HG02798 (cell line): Measurements from ENCODE around the gene MYL6B.
"Not testable (repeated sequence)": the region's sequence is repeated elsewhere in the genome, so short reads cannot be mapped to it uniquely, and the experiment has no call there.

ENCODE experiments used
- ATAC-seq: cut with Tn5 transposase; IDR thresholded peaks from one replicate; pipeline ENCODE4 v1.9.1; 2021; ENCODE audit warnings: mild to moderate bottlenecking; ENCODE audit not compliant: unreplicated experiment, poor library complexity

MYL6B gene

GRCh38 chr12:56163533-56164344 is 11.4 kb downstream of the MYL6B start:
- ATAC-seq = no peak

- no peak for ATAC-seq
Observed at GRCh38 chr12:56164345-56164729, 11.9 kb downstream of the MYL6B start.

- no peak for ATAC-seq
Observed at GRCh38 chr12:56165369-56165768, 13.0 kb downstream of the MYL6B start.

GRCh38 chr12:56169229-56169759 is 16.9 kb downstream of the MYL6B start:
- no peak for ATAC-seq

GRCh38 chr12:56172839-56173238 is 20.5 kb downstream of the MYL6B start:
- no peak for ATAC-seq

- no peak for ATAC-seq
Observed at GRCh38 chr12:56178347-56178746, 26.0 kb downstream of the MYL6B start.

- ATAC-seq = no peak
Observed at GRCh38 chr12:56186957-56187356, 34.6 kb downstream of the MYL6B start.

- no peak for ATAC-seq
Observed at GRCh38 chr12:56188131-56188777, 35.9 kb downstream of the MYL6B start.

- ATAC-seq = no peak
Observed at GRCh38 chr12:56188778-56189098, 36.4 kb downstream of the MYL6B start.

- peak; percentile 86 for ATAC-seq
Observed at GRCh38 chr12:56189099-56189917, 36.9 kb downstream of the MYL6B start, which contains the start of gene SMARCC2. Gene SMARCC2, minus strand, starts transcription at chr12:56189483. Its CDS starts 22 bp downstream, at chr12:56189461.

- peak; percentile 30 for ATAC-seq
Observed at GRCh38 chr12:56189918-56190694, 37.7 kb downstream of the MYL6B start.

- no peak for ATAC-seq
Observed at GRCh38 chr12:56190695-56191155, 38.3 kb downstream of the MYL6B start.

- ATAC-seq = no peak
Observed at GRCh38 chr12:56192582-56192981, 40.2 kb downstream of the MYL6B start.

- ATAC-seq = no peak
Observed at GRCh38 chr12:56193025-56193578, 40.7 kb downstream of the MYL6B start.

- ATAC-seq = not testable (repeated sequence)
Observed at GRCh38 chr12:56196818-56197550, 44.6 kb downstream of the MYL6B start.

GRCh38 chr12:56197921-56198635 is 45.7 kb downstream of the MYL6B start:
- no peak for ATAC-seq

GRCh38 chr12:56198836-56199235 is 46.4 kb downstream of the MYL6B start:
- ATAC-seq = no peak

- ATAC-seq = no peak
Observed at GRCh38 chr12:56202366-56202765, 50.0 kb downstream of the MYL6B start.
